Calu3 (cell line): ENCODE data around the gene RPTOR. TPM values are rescaled to one million over a fixed set of nuclear protein-coding genes. Genes with fewer than 3 reads are reported as not detected.

Source experiments
- BruUV-seq: library from RNA; stranded (reverse); fragments of 400-500 nt; replicated peaks from 2 replicates; lab custom pipeline; 2021; lab: Mats Ljungman, UMichigan
- CTCF ChIA-PET: fragments of 300-600 bp; sonication (Branson Sonifier 250); formaldehyde crosslinking; loops from one replicate; lab custom pipeline; 2022; ENCODE audit warnings: antibody characterized with exemption; lab: Charles Lee
- DNase-seq: peaks from one replicate; pipeline ENCODE4 v3.0.0; 2022
- H3K27ac Mint-ChIP-seq: one replicate; pipeline ENCODE4 v1.8.0; 2022; ENCODE audit warnings: mixed read lengths; ENCODE audit not compliant: unreplicated experiment
- H3K27me3 Mint-ChIP-seq: one replicate; pipeline ENCODE4 v1.8.0; 2022; ENCODE audit warnings: mixed read lengths; ENCODE audit not compliant: unreplicated experiment
- H3K36me3 Mint-ChIP-seq: one replicate; pipeline ENCODE4 v1.8.0; 2022; ENCODE audit warnings: mild to moderate bottlenecking, moderate library complexity, mixed read lengths; ENCODE audit not compliant: insufficient read depth, unreplicated experiment
- H3K4me1 Mint-ChIP-seq: one replicate; pipeline ENCODE4 v1.8.0; 2022; ENCODE audit warnings: mild to moderate bottlenecking, low read depth, mixed read lengths; ENCODE audit not compliant: unreplicated experiment
- H3K4me3 Mint-ChIP-seq: one replicate; pipeline ENCODE4 v1.8.0; 2022; ENCODE audit warnings: mild to moderate bottlenecking, low read depth, moderate library complexity, mixed read lengths; ENCODE audit not compliant: unreplicated experiment
- H3K9me3 Mint-ChIP-seq: one replicate; pipeline ENCODE4 v1.8.0; 2022; ENCODE audit warnings: low read depth, mixed read lengths; ENCODE audit not compliant: unreplicated experiment
- intact Hi-C: fragments of 100-400 bp; cut with micrococcal nuclease; formaldehyde crosslinking; loops from one replicate; pipeline ENCODE4 v1.10.0; 2022; ENCODE audit not compliant: unreplicated experiment
- total RNA-seq: library from RNA; stranded (reverse); gene quantifications from 2 replicates; pipeline ENCODE4 v1.2.3, GENCODE V29; 2022
- TF ChIP-seq, protein P1 (sequence below): fragments of 200-600 bp; IDR thresholded peaks from one replicate; pipeline ENCODE4 v1.8.0; 2022; ENCODE audit warnings: antibody characterized with exemption; ENCODE audit not compliant: unreplicated experiment

Gene RPTOR
- total RNA-seq, 1 experiment from 2014 or later: 41.8 TPM

- H3K4me3 Mint-ChIP-seq: no peak overlapping the region
- BruUV-seq: no TSS peak
- CTCF ChIA-PET: no interaction called here
- H3K27me3 Mint-ChIP-seq: no peaks in the 10 kb centered on the region
- TF ChIP-seq, protein P1, sequence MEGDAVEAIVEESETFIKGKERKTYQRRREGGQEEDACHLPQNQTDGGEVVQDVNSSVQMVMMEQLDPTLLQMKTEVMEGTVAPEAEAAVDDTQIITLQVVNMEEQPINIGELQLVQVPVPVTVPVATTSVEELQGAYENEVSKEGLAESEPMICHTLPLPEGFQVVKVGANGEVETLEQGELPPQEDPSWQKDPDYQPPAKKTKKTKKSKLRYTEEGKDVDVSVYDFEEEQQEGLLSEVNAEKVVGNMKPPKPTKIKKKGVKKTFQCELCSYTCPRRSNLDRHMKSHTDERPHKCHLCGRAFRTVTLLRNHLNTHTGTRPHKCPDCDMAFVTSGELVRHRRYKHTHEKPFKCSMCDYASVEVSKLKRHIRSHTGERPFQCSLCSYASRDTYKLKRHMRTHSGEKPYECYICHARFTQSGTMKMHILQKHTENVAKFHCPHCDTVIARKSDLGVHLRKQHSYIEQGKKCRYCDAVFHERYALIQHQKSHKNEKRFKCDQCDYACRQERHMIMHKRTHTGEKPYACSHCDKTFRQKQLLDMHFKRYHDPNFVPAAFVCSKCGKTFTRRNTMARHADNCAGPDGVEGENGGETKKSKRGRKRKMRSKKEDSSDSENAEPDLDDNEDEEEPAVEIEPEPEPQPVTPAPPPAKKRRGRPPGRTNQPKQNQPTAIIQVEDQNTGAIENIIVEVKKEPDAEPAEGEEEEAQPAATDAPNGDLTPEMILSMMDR: no peak
- no peak for DNase-seq
- peaks cover 16% of the 10 kb centered on the region for H3K36me3 Mint-ChIP-seq
- intact Hi-C loops: no loop called here
- H3K9me3 Mint-ChIP-seq: no peaks in the 10 kb centered on the region
- H3K4me1 Mint-ChIP-seq: no peaks in the 10 kb centered on the region
- H3K27ac Mint-ChIP-seq: no peak overlapping the region
Observed at GRCh38 chr17:80888276-80889160, 343.9 kb downstream of the RPTOR start.

- Mint-ChIP-seq H3K4me3 (no peak overlapping the region), H3K4me1 (no peaks in the 10 kb centered on the region), H3K27me3 (no peaks in the 10 kb centered on the region), H3K27ac (no peak overlapping the region), H3K9me3 (no peaks in the 10 kb centered on the region), H3K36me3 (peaks cover 15% of the 10 kb centered on the region)
- no TSS peak for BruUV-seq
- CTCF ChIA-PET: no interaction called here
- intact Hi-C loops: no loop called here
- TF ChIP-seq, protein P1: no peak
- no peak for DNase-seq
Observed at GRCh38 chr17:80889231-80890195, 344.9 kb downstream of the RPTOR start.

- CTCF ChIA-PET: no interaction called here
- H3K27ac Mint-ChIP-seq: no peak overlapping the region
- H3K4me3 Mint-ChIP-seq: no peak overlapping the region
- no peaks in the 10 kb centered on the region for H3K9me3 Mint-ChIP-seq
- TF ChIP-seq, protein P1: no peak
- no TSS peak for BruUV-seq
- H3K27me3 Mint-ChIP-seq: no peaks in the 10 kb centered on the region
- H3K4me1 Mint-ChIP-seq: no peaks in the 10 kb centered on the region
- DNase-seq: no peak
- intact Hi-C loops: no loop called here
- peaks cover 12% of the 10 kb centered on the region for H3K36me3 Mint-ChIP-seq
Observed at GRCh38 chr17:80890196-80890920, 345.7 kb downstream of the RPTOR start.

- Mint-ChIP-seq H3K9me3 (no peaks in the 10 kb centered on the region), H3K4me1 (no peaks in the 10 kb centered on the region), H3K36me3 (peaks cover 12% of the 10 kb centered on the region), H3K27me3 (no peaks in the 10 kb centered on the region), H3K4me3 (no peak overlapping the region), H3K27ac (no peak overlapping the region)
- intact Hi-C loops: no loop called here
- no peak for DNase-seq
- no TSS peak for BruUV-seq
- CTCF ChIA-PET: no interaction called here
- TF ChIP-seq, protein P1: no peak
Observed at GRCh38 chr17:80890921-80891396, 346.3 kb downstream of the RPTOR start.
